Measurements from ENCODE around the gene LHPP.

GRCh38 chr10:124460144-124460543 lies 1.5 kb upstream of the LHPP start:
- no peak for TF ChIP-seq CTCF (IDR thresholded peaks at IDR 0.05)
- TF ChIP-seq CBX8 (IDR thresholded peaks at IDR 0.05) = no peak
- no peak for TF ChIP-seq POLR2A (IDR thresholded peaks at IDR 0.05; ENCODE audit: low read length)
- TF ChIP-seq MAX (IDR thresholded peaks at IDR 0.05) = no peak
- no peak for TF ChIP-seq RAD21 (conservative IDR thresholded peaks at IDR 0.05 in 1 of 2, IDR thresholded peaks at IDR 0.05 in 1 of 2)
- TF ChIP-seq CHD4 (IDR thresholded peaks at IDR 0.05; ENCODE audit: borderline replicate concordance) = no peak
- TF ChIP-seq EP300 (IDR thresholded peaks at IDR 0.05) = no peak
- no peak for TF ChIP-seq RFX5 (IDR thresholded peaks at IDR 0.05)
- TF ChIP-seq ZC3H11A (IDR thresholded peaks at IDR 0.05) = no peak
- TF ChIP-seq SMC3 (IDR thresholded peaks at IDR 0.05) = no peak
- no peak for TF ChIP-seq PHF8 (IDR thresholded peaks at IDR 0.05; ENCODE audit: borderline replicate concordance, low read depth)
